Measurements from ENCODE around the gene ZNF629. TPM values are rescaled to one million over a fixed set of nuclear protein-coding genes. Genes with fewer than 3 reads are reported as not detected.
A peak's percentile ranks its signal among the peaks of the same experiment; 100 is the strongest.

Gene ZNF629
- total RNA-seq, 2 experiments from 2014 or later = 1.6 to 1.7 TPM

DNA sequence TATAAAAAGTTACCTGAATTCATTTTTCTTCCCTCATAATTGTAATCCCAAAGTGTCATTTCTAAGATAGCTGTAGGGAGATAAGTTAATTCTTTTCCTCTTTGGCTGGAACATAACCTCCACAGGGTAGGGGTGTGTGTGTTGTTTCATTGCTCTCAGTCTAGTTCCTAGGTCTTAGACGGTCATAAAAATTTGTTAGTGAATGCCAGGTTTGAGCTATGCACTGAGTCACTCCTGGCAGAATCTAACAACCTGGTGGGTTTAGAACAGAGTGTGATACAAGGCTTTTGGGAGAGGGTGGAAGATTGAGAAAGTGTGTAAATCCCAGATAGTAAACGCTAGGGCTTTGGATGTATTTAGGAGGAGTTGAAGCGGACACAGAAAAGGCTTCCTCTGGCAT, 39.7 kb downstream of the ZNF629 start:
- Histone ChIP-seq H3K4me1 (ENCODE audit: insufficient read depth, low read length) (peaks cover 19% of the 10 kb centered on the region), H3K36me3 (ENCODE audit: insufficient read depth, low read length) (peaks cover 26% of the 10 kb centered on the region), H3K27me3 (ENCODE audit: control insufficient read depth in 1 of 2, insufficient read depth in 2 of 2, low read length in 2 of 2) (no peaks in the 10 kb centered on the region), H3K9me3 (ENCODE audit: control insufficient read depth in 1 of 2, insufficient read depth in 1 of 2, low read length in 2 of 2) (no peaks in the 10 kb centered on the region), H3K27ac (ENCODE audit: low read depth in 1 of 2, low read length in 2 of 2) (peak overlapping the region in 1 of 2 donors; percentile 68), H3K4me3 (ENCODE audit: low read length) (peak overlapping the region; percentile 72)
- no peaks in the 10 kb centered on the region for H3K27me3 Mint-ChIP-seq
- POLR2A ChIA-PET = interaction anchor here (0.8 to 2.5 kb wide), 20 partner anchors 11 to 943 kb away, joined by 3 to 18 read pairs (median 4); partner anchors contain the start of genes ALDOA, CTF1, FBRS and SEPTIN1
- TF ChIP-seq CTCF (IDR thresholded peaks at IDR 0.05) = no peak
- intact Hi-C loops (cut with DNase I, micrococcal nuclease) = loop anchor here (5.0 kb wide), 2 partner anchors 50 to 175 kb away; partner anchors contain the start of genes FBXL19 (in 1 of the 2) and SRCAP (in 1 of the 2)
- CTCF ChIA-PET = interaction anchor here (0.6 to 2.0 kb wide), 4 partner anchors 54 to 588 kb away, joined by 4 to 6 read pairs (median 4); partner anchors contain the start of gene FBRS
- ATAC-seq (ENCODE audit: poor library complexity) (no peak), DNase-seq (peak in 1 of 14 experiments; percentile 14)
- H3K9me3 Mint-ChIP-seq = no peaks in the 10 kb centered on the region
- H3K4me3 Mint-ChIP-seq = peak overlapping the region; percentile 86
- H3K4me1 Mint-ChIP-seq (ENCODE audit: low read depth) = peaks cover 30% of the 10 kb centered on the region
- H3K27ac Mint-ChIP-seq = peak overlapping the region; percentile 68
- peaks cover 43% of the 10 kb centered on the region for H3K36me3 Mint-ChIP-seq (ENCODE audit: low read depth)

- H3K9me3 Mint-ChIP-seq = no peaks in the 10 kb centered on the region
- no peaks in the 10 kb centered on the region for H3K27me3 Mint-ChIP-seq
- H3K27ac Mint-ChIP-seq = peak overlapping the region; percentile 68
- H3K36me3 ChIP-seq (ENCODE audit: insufficient read depth, low read length) = peaks cover 28% of the 10 kb centered on the region
- H3K9me3 ChIP-seq (ENCODE audit: control insufficient read depth in 1 of 2, insufficient read depth in 1 of 2, low read length in 2 of 2) = no peaks in the 10 kb centered on the region
- ATAC-seq (ENCODE audit: poor library complexity) (no peak), DNase-seq (no peak)
- peaks cover 49% of the 10 kb centered on the region for H3K36me3 Mint-ChIP-seq (ENCODE audit: low read depth)
- H3K4me3 ChIP-seq (ENCODE audit: low read length) = no peak overlapping the region
- no peak overlapping the region for H3K27ac ChIP-seq (ENCODE audit: low read depth in 1 of 2, low read length in 2 of 2)
- no peak overlapping the region for H3K4me3 Mint-ChIP-seq
- no peak for TF ChIP-seq CTCF (IDR thresholded peaks at IDR 0.05)
- peaks cover 30% of the 10 kb centered on the region for H3K4me1 Mint-ChIP-seq (ENCODE audit: low read depth)
- H3K27me3 ChIP-seq (ENCODE audit: control insufficient read depth in 1 of 2, insufficient read depth in 2 of 2, low read length in 2 of 2) = no peaks in the 10 kb centered on the region
- ChIA-PET POLR2A (interaction anchor here (0.9 to 2.5 kb wide), 5 partner anchors 10 to 156 kb away, joined by 3 to 18 read pairs (median 6); partner anchors contain the start of gene SRCAP), CTCF (interaction anchor here (0.9 to 2.0 kb wide), 3 partner anchors 53 to 88 kb away, joined by 4 to 6 read pairs (median 5); partner anchors contain the start of gene FBRS)
- intact Hi-C loops (cut with DNase I, micrococcal nuclease) = loop anchor here (5.0 kb wide), 2 partner anchors 49 to 176 kb away; partner anchors contain the start of genes FBXL19 (in 1 of the 2) and SRCAP (in 1 of the 2)
- H3K4me1 ChIP-seq (ENCODE audit: insufficient read depth, low read length) = peaks cover 19% of the 10 kb centered on the region
These were observed 40.3 kb downstream of the ZNF629 start for GRCh38 chr16:30746638-30747175.

GRCh38 chr16:30745082-30745481, 41.9 kb downstream of the ZNF629 start:
- intact Hi-C loops (cut with DNase I, micrococcal nuclease) = loop anchor here (5.0 kb wide), 2 partner anchors 48 to 177 kb away; partner anchors contain the start of genes FBXL19 (in 1 of the 2) and SRCAP (in 1 of the 2)
- DNase-seq (no peak), ATAC-seq (ENCODE audit: poor library complexity) (no peak)
- CTCF ChIA-PET = no interaction called here
- no peaks in the 10 kb centered on the region for H3K27me3 ChIP-seq (ENCODE audit: control insufficient read depth in 1 of 2, insufficient read depth in 2 of 2, low read length in 2 of 2)
- Mint-ChIP-seq H3K4me1 (ENCODE audit: low read depth) (peaks cover 23% of the 10 kb centered on the region), H3K9me3 (no peaks in the 10 kb centered on the region), H3K4me3 (no peak overlapping the region), H3K27me3 (no peaks in the 10 kb centered on the region), H3K36me3 (ENCODE audit: low read depth) (peaks cover 51% of the 10 kb centered on the region), H3K27ac (no peak overlapping the region)
- H3K27ac ChIP-seq (ENCODE audit: low read depth in 1 of 2, low read length in 2 of 2) = no peak overlapping the region
- POLR2A ChIA-PET = no interaction called here
- peaks cover 19% of the 10 kb centered on the region for H3K4me1 ChIP-seq (ENCODE audit: insufficient read depth, low read length)
- peaks cover 19% of the 10 kb centered on the region for H3K36me3 ChIP-seq (ENCODE audit: insufficient read depth, low read length)
- H3K4me3 ChIP-seq (ENCODE audit: low read length) = no peak overlapping the region
- TF ChIP-seq CTCF (IDR thresholded peaks at IDR 0.05) = no peak
- no peaks in the 10 kb centered on the region for H3K9me3 ChIP-seq (ENCODE audit: control insufficient read depth in 1 of 2, insufficient read depth in 1 of 2, low read length in 2 of 2)

Data from CD4-positive, alpha-beta T cell (primary cell).